Fibroblast of lung (primary cell): ENCODE measurements around the gene USP13.

Experiments
- EZH2 ChIP-seq: IDR thresholded peaks from 2 replicates; pipeline ENCODE4 v1.5.1; 2012; ENCODE audit warnings: low read length, control low read depth, mild to moderate bottlenecking; ENCODE audit errors: missing control alignments
- TF ChIP-seq, protein P1 (sequence below), 2 donors: IDR thresholded peaks in 1 of 2; conservative IDR thresholded peaks in 1 of 2; 1 replicate in 1 of 2; 2 replicates in 1 of 2; pipeline ENCODE4 v1.5.1; 2011 to 2012; ENCODE audit warnings: low read length in 2 of 2, control low read depth in 1 of 2, inconsistent platforms in 1 of 2, low read depth in 1 of 2, mild to moderate bottlenecking in 1 of 2

DNA sequence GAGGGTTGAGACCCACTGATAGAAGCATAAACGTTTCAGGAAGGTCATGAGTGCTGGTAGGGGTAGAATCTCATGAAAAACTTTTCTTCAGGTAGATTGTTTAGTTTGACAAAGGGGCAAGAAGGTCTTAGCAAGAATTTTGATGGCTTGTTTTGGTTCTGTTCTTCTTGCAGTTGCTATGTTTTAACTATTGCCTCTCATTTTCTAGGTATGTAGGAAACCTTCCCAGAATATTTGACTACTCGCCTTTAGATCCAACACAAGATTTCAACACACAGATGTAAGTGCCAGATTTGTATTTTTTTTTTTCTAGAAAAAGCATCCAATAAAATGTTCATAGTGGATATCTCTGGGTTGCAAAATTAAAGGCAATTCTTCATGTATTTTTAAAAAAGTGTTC, 77.1 kb downstream of the USP13 start:
- TF ChIP-seq, protein P1, sequence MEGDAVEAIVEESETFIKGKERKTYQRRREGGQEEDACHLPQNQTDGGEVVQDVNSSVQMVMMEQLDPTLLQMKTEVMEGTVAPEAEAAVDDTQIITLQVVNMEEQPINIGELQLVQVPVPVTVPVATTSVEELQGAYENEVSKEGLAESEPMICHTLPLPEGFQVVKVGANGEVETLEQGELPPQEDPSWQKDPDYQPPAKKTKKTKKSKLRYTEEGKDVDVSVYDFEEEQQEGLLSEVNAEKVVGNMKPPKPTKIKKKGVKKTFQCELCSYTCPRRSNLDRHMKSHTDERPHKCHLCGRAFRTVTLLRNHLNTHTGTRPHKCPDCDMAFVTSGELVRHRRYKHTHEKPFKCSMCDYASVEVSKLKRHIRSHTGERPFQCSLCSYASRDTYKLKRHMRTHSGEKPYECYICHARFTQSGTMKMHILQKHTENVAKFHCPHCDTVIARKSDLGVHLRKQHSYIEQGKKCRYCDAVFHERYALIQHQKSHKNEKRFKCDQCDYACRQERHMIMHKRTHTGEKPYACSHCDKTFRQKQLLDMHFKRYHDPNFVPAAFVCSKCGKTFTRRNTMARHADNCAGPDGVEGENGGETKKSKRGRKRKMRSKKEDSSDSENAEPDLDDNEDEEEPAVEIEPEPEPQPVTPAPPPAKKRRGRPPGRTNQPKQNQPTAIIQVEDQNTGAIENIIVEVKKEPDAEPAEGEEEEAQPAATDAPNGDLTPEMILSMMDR (conservative IDR thresholded peaks at IDR 0.05 in 1 of 2, IDR thresholded peaks at IDR 0.05 in 1 of 2; ENCODE audit: low read depth in 1 of 2, low read length in 2 of 2): no peak
- no peak for TF ChIP-seq EZH2
